Activated naive CD8-positive, alpha-beta T cell (primary cell): ENCODE results near the gene TBC1D22A.
"Not testable (repeated sequence)": the region's sequence is repeated elsewhere in the genome, so short reads cannot be mapped to it uniquely, and the experiment has no call there.

Source experiments
- H3K27ac Mint-ChIP-seq: one replicate; pipeline ENCODE4 v1.8.0; 2021; ENCODE audit warnings: mixed read lengths
- H3K27me3 Mint-ChIP-seq: one replicate; pipeline ENCODE4 v1.8.0; 2021; ENCODE audit warnings: mixed read lengths
- H3K36me3 Mint-ChIP-seq: one replicate; pipeline ENCODE4 v1.8.0; 2021; ENCODE audit warnings: mixed read lengths
- H3K4me1 Mint-ChIP-seq: one replicate; pipeline ENCODE4 v1.8.0; 2021; ENCODE audit warnings: low read depth, mixed read lengths
- H3K4me3 Mint-ChIP-seq: one replicate; pipeline ENCODE4 v1.8.0; 2021; ENCODE audit warnings: mild to moderate bottlenecking, mixed read lengths
- H3K9me3 Mint-ChIP-seq: one replicate; pipeline ENCODE4 v1.8.0; 2021; ENCODE audit warnings: low read depth, mixed read lengths

Gene TBC1D22A

DNA sequence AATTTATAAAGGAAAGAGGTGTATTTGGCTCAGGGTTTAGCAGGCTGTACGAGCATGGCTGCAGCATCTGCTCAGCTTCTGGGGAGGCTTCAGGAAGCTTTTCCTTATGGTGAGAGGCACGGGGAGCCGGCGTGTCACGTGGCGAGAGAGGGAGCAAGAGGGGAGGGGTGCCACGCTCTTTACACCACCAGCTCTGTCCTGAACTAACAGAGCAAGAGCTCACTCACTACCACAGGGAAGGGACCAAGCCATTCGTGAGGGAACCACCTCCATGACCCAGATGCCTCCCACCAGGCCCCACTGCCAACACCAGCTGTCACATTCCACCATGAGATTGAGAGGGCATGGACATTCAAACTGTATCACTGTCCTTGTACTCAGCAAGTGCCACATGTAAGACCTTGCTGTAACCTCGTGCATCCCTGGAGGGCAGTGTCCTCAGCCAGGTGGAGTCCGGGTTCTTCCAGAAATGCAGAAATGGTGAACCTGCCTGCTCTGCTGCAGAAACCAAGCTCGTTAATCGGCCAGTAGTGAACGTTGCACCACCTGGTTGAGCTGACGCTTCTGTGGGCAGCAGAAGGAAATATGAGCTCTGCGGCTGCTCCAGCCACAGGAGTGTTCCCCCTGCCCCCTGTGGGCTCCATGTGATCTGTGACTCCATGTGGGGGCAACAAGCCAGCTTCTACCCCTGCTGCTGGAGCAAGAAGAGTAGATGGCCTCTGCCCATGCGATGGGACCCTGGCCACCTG, 368.6 kb downstream of the TBC1D22A start:
- Mint-ChIP-seq H3K36me3 (no peaks in the 10 kb centered on the region), H3K27ac (no peak overlapping the region), H3K4me3 (no peak overlapping the region), H3K9me3 (no peaks in the 10 kb centered on the region), H3K27me3 (no peaks in the 10 kb centered on the region), H3K4me1 (peaks cover 4% of the 10 kb centered on the region)

GRCh38 chr22:47131632-47132427, 369.4 kb downstream of the TBC1D22A start:
- Mint-ChIP-seq H3K4me1 (peaks cover under 1% of the 10 kb centered on the region), H3K27ac (no peak overlapping the region), H3K27me3 (no peaks in the 10 kb centered on the region), H3K36me3 (no peaks in the 10 kb centered on the region), H3K4me3 (no peak overlapping the region), H3K9me3 (no peaks in the 10 kb centered on the region)

DNA sequence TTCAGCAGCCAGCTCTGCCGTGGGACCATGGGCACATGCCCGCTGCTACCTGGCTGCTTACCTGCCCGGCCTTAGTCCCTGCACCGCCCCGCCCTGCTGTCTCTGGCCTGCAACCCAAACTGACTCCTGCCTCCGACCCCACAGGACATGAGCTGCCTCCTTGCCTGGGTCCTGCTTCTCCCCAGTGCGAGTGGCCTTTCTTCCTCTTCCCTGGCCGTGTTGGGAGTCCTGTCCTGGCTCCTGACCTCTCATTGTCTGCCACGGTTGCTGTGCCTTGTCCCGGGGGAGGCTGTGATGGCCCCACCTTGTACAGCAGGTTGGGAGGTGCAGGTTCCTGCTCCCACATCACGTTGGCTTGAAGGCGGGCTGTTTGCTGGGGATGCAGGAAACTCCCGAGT, 370.0 kb downstream of the TBC1D22A start:
- no peak overlapping the region for H3K27ac Mint-ChIP-seq

GRCh38 chr22:47133061-47133969, 370.9 kb downstream of the TBC1D22A start:
- H3K27me3 Mint-ChIP-seq, result no peaks in the 10 kb centered on the region
- no peak overlapping the region for H3K4me3 Mint-ChIP-seq
- no peaks in the 10 kb centered on the region for H3K36me3 Mint-ChIP-seq
- H3K27ac Mint-ChIP-seq, result no peak overlapping the region
- H3K9me3 Mint-ChIP-seq, result no peaks in the 10 kb centered on the region
- H3K4me1 Mint-ChIP-seq, result no peaks in the 10 kb centered on the region

More for the DNA sequence above, 370.0 kb downstream of the TBC1D22A start:
- H3K4me3 Mint-ChIP-seq, result no peak overlapping the region
- H3K9me3 Mint-ChIP-seq, result no peaks in the 10 kb centered on the region
- no peaks in the 10 kb centered on the region for H3K4me1 Mint-ChIP-seq
- no peaks in the 10 kb centered on the region for H3K27me3 Mint-ChIP-seq
- H3K36me3 Mint-ChIP-seq, result no peaks in the 10 kb centered on the region

DNA sequence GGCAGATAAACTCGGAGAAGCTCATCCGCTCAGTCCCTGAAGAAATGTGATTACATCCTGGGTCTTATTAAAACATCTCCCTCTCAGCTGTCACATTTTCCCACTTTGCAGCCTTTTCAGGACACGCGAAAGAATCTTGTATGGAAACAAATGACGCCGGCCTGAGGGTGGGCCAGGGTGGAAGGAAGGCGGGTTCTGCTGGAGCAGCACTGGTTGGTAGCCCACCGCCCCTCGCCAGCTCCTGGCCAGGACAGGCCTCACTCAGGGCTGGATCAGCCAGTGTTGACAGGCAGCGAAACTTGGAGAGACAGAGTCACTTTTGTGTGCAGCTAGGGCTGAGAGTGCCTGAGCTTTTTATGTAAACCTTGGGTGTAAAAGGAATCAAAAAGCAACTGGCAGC, 371.8 kb downstream of the TBC1D22A start:
- Mint-ChIP-seq H3K36me3 (no peaks in the 10 kb centered on the region), H3K27me3 (no peaks in the 10 kb centered on the region), H3K4me1 (no peaks in the 10 kb centered on the region), H3K27ac (no peak overlapping the region), H3K9me3 (no peaks in the 10 kb centered on the region), H3K4me3 (no peak overlapping the region)

GRCh38 chr22:47135338-47135737, 372.9 kb downstream of the TBC1D22A start:
- no peaks in the 10 kb centered on the region for H3K4me1 Mint-ChIP-seq
- H3K27me3 Mint-ChIP-seq, result no peaks in the 10 kb centered on the region
- H3K4me3 Mint-ChIP-seq, result no peak overlapping the region
- peaks cover 2% of the 10 kb centered on the region for H3K36me3 Mint-ChIP-seq
- H3K9me3 Mint-ChIP-seq, result no peaks in the 10 kb centered on the region
- no peak overlapping the region for H3K27ac Mint-ChIP-seq

DNA sequence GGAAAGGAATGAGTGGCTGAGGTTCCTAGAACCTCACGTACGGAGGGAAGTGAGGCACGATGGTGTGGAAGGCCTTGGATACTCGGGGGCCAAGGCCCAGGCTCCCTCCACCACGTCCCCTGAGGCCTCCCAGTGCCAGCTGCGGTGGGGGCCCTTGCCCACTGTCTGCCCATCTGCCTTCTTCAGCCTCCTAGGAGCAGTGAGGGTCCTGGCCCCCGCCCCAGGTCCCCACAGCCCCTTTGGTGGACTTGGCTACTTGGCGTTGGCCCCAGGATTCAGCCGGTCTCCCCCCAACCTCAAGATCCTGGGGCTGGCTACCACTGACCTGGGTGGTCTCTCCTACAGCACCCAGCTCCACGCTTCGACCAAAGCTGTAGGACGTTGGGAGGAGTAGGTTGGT, 373.6 kb downstream of the TBC1D22A start:
- H3K36me3 Mint-ChIP-seq, result peaks cover 2% of the 10 kb centered on the region
- H3K27me3 Mint-ChIP-seq, result no peaks in the 10 kb centered on the region
- H3K4me1 Mint-ChIP-seq, result no peaks in the 10 kb centered on the region
- no peaks in the 10 kb centered on the region for H3K9me3 Mint-ChIP-seq
- H3K27ac Mint-ChIP-seq, result no peak overlapping the region
- no peak overlapping the region for H3K4me3 Mint-ChIP-seq

DNA sequence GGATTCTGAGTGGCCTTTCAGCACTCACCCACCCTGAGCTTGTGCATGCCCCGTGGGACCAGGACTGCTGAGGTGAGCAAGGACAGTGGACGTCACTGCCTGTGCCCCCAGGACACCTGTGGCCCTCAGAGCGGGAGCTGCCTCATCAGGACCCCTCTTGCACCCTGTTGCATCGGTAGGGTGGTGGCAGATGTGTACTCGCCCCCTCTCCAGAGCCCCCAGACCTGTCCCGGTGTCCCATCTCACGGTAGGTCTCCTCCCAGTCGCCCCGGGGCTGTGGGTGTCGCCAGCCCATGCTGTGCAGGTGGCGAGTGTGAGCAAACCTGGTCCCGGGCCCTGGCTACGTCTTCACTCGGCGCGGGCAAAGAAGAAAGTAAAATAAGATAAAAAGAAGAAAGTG, 374.2 kb downstream of the TBC1D22A start:
- Mint-ChIP-seq H3K27me3 (no peaks in the 10 kb centered on the region), H3K27ac (no peak overlapping the region), H3K4me1 (no peaks in the 10 kb centered on the region), H3K9me3 (no peaks in the 10 kb centered on the region), H3K4me3 (no peak overlapping the region), H3K36me3 (peaks cover 2% of the 10 kb centered on the region)

DNA sequence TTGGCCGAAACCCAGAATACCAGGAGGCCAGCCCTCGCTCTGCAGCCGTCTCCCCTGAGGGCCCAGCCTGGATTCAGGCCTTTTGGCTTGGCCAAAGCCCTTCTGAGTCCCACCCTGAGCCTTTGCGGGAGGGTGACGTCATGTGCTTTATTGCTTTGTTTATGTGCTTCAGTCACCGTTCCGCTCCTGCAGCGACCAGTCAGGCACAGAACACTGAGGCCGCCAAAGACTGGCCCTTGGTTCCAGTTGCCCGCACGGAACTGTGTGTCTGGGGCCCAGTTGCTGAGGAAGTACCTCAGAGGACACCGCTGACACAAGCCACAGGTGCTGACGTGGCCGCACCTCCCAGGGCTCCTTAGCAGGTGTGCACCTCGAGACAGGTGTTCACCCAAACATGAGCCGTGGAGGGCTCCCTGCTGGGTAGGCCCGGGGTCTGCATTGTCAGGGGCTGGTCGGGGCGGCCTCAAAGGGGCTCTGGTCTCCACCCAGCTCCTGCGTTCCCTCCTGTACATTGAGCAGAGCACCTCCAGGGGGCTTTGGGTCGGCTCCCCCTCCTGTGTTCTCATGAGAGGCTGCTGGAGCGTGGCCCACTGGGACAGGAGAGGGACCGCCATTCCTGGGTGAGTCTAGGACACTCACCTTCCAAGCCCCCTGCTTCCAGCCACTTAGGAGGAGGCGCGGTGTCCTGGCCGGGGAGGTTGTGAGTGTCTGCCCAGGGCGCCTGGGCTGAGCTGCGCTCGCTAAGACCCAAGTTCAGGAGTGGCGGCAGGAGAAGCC, 376.8 kb downstream of the TBC1D22A start:
- Mint-ChIP-seq H3K27ac (no peak overlapping the region), H3K27me3 (no peaks in the 10 kb centered on the region), H3K36me3 (peaks cover 2% of the 10 kb centered on the region), H3K9me3 (no peaks in the 10 kb centered on the region), H3K4me1 (no peaks in the 10 kb centered on the region), H3K4me3 (no peak overlapping the region)

GRCh38 chr22:47139790-47140119, 377.3 kb downstream of the TBC1D22A start:
- H3K36me3 Mint-ChIP-seq, result peaks cover 2% of the 10 kb centered on the region
- H3K27ac Mint-ChIP-seq, result no peak overlapping the region
- no peaks in the 10 kb centered on the region for H3K9me3 Mint-ChIP-seq
- no peaks in the 10 kb centered on the region for H3K27me3 Mint-ChIP-seq
- H3K4me1 Mint-ChIP-seq, result no peaks in the 10 kb centered on the region
- H3K4me3 Mint-ChIP-seq, result no peak overlapping the region

- not testable (repeated sequence) for H3K27ac Mint-ChIP-seq, H3K36me3 Mint-ChIP-seq, H3K4me1 Mint-ChIP-seq, H3K27me3 Mint-ChIP-seq, H3K4me3 Mint-ChIP-seq, H3K9me3 Mint-ChIP-seq
Observed at GRCh38 chr22:47140975-47141374, 378.5 kb downstream of the TBC1D22A start.

DNA sequence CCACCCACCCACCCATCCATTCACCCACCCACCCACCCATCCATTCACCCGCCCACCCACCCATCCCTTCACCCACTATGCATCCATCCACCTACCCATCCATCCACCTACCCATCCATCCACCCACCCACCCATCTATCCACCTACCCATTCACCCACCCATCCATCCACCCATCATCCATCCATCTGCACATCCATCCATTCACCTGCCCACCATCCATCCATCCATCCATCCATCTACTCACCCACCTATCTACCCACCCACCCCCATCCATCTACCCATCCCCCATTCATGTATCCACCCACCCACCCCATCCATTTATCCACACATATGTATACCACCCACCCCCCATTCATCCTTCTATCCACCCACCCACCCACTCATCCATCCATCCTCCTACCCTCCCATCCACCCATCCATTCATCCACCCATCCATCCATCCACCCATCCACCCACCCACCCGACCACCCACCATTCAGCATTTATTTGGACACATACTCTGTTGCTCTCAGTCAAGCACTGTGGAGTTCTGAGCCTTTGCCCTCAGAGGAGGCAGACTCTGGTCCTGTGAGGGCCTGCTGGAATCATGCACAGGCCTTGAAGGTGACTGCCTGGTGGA, 380.1 kb downstream of the TBC1D22A start:
- H3K27me3 Mint-ChIP-seq, result no peaks in the 10 kb centered on the region
- H3K36me3 Mint-ChIP-seq, result peaks cover 2% of the 10 kb centered on the region
- no peak overlapping the region for H3K27ac Mint-ChIP-seq
- no peak overlapping the region for H3K4me3 Mint-ChIP-seq
- no peaks in the 10 kb centered on the region for H3K4me1 Mint-ChIP-seq
- no peaks in the 10 kb centered on the region for H3K9me3 Mint-ChIP-seq

DNA sequence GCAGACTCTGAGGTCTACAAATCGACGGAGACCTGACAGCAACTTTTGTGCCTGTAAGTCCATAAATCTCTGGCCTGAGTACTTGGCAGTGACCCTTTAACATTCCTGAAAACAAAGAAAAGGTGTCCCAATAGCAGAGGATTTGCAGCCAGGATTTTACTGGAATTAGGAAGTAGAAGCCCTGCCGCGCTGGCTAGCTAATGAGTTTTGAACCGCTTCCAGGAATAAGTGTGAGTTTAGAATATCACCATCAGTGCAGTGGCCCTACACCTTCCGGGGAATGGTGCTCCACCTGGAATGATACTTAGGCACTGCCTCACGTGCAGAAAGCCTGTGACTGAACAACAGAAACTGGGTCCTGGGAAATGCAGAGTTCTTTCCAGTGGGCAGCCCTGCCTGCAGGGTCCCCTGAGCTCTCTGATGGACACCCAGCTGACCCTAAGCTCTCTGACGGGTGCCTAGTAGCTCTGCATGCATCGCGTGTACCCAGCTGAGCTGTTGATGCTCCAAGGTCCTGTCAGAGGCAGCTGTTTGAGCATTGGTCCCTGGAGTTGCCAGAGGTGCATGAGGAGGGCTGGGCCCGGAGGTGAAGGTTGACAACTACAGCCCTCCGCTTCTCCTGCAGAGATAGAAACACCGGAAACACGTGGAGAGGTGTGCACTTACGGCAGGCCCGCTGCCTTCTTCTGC, 380.9 kb downstream of the TBC1D22A start:
- peaks cover 2% of the 10 kb centered on the region for H3K36me3 Mint-ChIP-seq
- H3K9me3 Mint-ChIP-seq, result no peaks in the 10 kb centered on the region
- no peaks in the 10 kb centered on the region for H3K27me3 Mint-ChIP-seq
- no peaks in the 10 kb centered on the region for H3K4me1 Mint-ChIP-seq
- H3K4me3 Mint-ChIP-seq, result no peak overlapping the region
- H3K27ac Mint-ChIP-seq, result no peak overlapping the region
